ENCODE measurements around the gene ARL14EP.

GRCh38 chr11:30311189-30311588 is 11.7 kb upstream of the ARL14EP start:
- TF ChIP-seq CTCF (IDR thresholded peaks at IDR 0.05) (no peak), POLR2A (IDR thresholded peaks at IDR 0.05) (no peak)
